B cell (primary cell): Measurements from ENCODE around the gene IRX3. TPM values are rescaled to one million over a fixed set of nuclear protein-coding genes. Genes with fewer than 3 reads are reported as not detected.

Source experiments
- ATAC-seq: fragments of 200-7000 bp; cut with Tn5 transposase; one replicate; pipeline ENCODE4 v1.10.0; 2021; ENCODE audit warnings: low read depth, mild to moderate bottlenecking, moderate number of reproducible peaks, moderate library complexity
- CTCF ChIA-PET: fragments of 350-600 bp; sonication (Branson Sonifier 250); formaldehyde crosslinking; loops from one replicate; lab custom pipeline; 2021; ENCODE audit warnings: antibody characterized with exemption, inconsistent platforms; lab: Charles Lee
- POLR2A ChIA-PET: fragments of 350-600 bp; sonication (Branson Sonifier 250); formaldehyde crosslinking; loops from one replicate; lab custom pipeline; 2021; ENCODE audit warnings: antibody characterized with exemption; lab: Charles Lee
- DNase-seq: peaks from one replicate; pipeline ENCODE4 v3.0.0; 2013
- H2AFZ ChIP-seq: 2 replicates; pipeline ENCODE4 v1.6.1; 2012; ENCODE audit warnings: mild to moderate bottlenecking, low read depth, low read length; ENCODE audit not compliant: insufficient read depth, poor library complexity, severe bottlenecking
- H3K27ac ChIP-seq, 2 donors: 1 replicate in 1 of 2; 2 replicates in 1 of 2; pipeline ENCODE4 v1.5.1; 2012 to 2013; ENCODE audit warnings: low read length in 2 of 2, mild to moderate bottlenecking in 2 of 2, moderate library complexity in 1 of 2
- H3K27me3 ChIP-seq, 4 experiments: fragments of 200-600 bp in 1 of 4; sonication (generic) in 1 of 4; replicated peaks in 1 of 4; 1 replicate in 2 of 4; 2 replicates in 2 of 4; pipeline versions ENCODE4 v1.6.1 to v1.7.0; 2013 to 2016; ENCODE audit warnings: low read length in 3 of 4, mild to moderate bottlenecking in 2 of 4, mixed read lengths in 1 of 4, moderate library complexity in 1 of 4; ENCODE audit not compliant: insufficient read depth in 4 of 4, control insufficient read depth in 3 of 4; ENCODE audit errors: control extremely low read depth in 1 of 4
- H3K36me3 ChIP-seq, 2 experiments: replicated peaks in 1 of 2; 1 replicate in 1 of 2; 2 replicates in 1 of 2; pipeline versions ENCODE4 v1.6.1 to v1.7.1; 2013; ENCODE audit warnings: low read length in 1 of 2; ENCODE audit not compliant: insufficient read depth in 2 of 2, control insufficient read depth in 1 of 2; ENCODE audit errors: control extremely low read depth in 1 of 2, extremely low read depth in 1 of 2
- H3K4me1 ChIP-seq, 2 donors: fragments of 200-600 bp in 1 of 2; sonication (generic) in 1 of 2; 1 replicate in 1 of 2; 2 replicates in 1 of 2; pipeline versions ENCODE4 v1.5.1 to v1.6.1; 2013 to 2017; ENCODE audit warnings: low read length in 2 of 2; ENCODE audit not compliant: control insufficient read depth in 2 of 2, insufficient read depth in 2 of 2
- H3K4me2 ChIP-seq: replicated peaks from 2 replicates; pipeline ENCODE3; 2012; ENCODE audit warnings: mild to moderate bottlenecking, low read depth, low read length; ENCODE audit not compliant: poor library complexity, severe bottlenecking
- H3K4me3 ChIP-seq, 5 experiments: fragments of 200-600 bp in 1 of 5; sonication (generic) in 1 of 5; 1 replicate in 3 of 5; 2 replicates in 2 of 5; pipeline versions ENCODE4 v1.5.1 to v1.7.0; 2011 to 2016; ENCODE audit warnings: low read length in 4 of 5, mild to moderate bottlenecking in 4 of 5, low read depth in 2 of 5, control low read depth in 1 of 5, moderate library complexity in 1 of 5; ENCODE audit not compliant: insufficient read depth in 1 of 5; ENCODE audit errors: control extremely low read depth in 1 of 5, extremely low read depth in 1 of 5
- H3K79me2 ChIP-seq: fragments of 200-600 bp; sonication (generic); one replicate; pipeline ENCODE4 v1.6.0; 2016; ENCODE audit warnings: low read length; ENCODE audit not compliant: control insufficient read depth, insufficient read depth
- H3K9ac ChIP-seq: fragments of 200-600 bp; sonication (generic); 2 replicates; pipeline ENCODE4 v1.6.1; 2017; ENCODE audit warnings: mild to moderate bottlenecking, low read length, moderate library complexity
- H3K9me3 ChIP-seq, 3 donors: one replicate each; pipeline versions ENCODE4 v1.6.1 to v1.7.1; 2013; ENCODE audit warnings: low read length in 2 of 3; ENCODE audit not compliant: control insufficient read depth in 2 of 3, insufficient read depth in 1 of 3; ENCODE audit errors: control extremely low read depth in 1 of 3
- H4K20me1 ChIP-seq: 2 replicates; pipeline ENCODE4 v1.6.0; 2012; ENCODE audit warnings: mild to moderate bottlenecking, low read length; ENCODE audit not compliant: insufficient read depth, control insufficient read depth, poor library complexity, severe bottlenecking
- H3K27ac Mint-ChIP-seq: one replicate; pipeline ENCODE4 v1.8.0; 2021; ENCODE audit warnings: mixed read lengths
- H3K27me3 Mint-ChIP-seq: one replicate; pipeline ENCODE4 v1.8.0; 2021; ENCODE audit warnings: mixed read lengths
- H3K4me1 Mint-ChIP-seq: one replicate; pipeline ENCODE4 v1.8.0; 2021; ENCODE audit warnings: mixed read lengths
- H3K4me3 Mint-ChIP-seq: one replicate; pipeline ENCODE4 v1.8.0; 2021; ENCODE audit warnings: mixed read lengths
- H3K9me3 Mint-ChIP-seq: one replicate; pipeline ENCODE4 v1.8.0; 2022; ENCODE audit warnings: mixed read lengths; ENCODE audit not compliant: insufficient read depth
- EZH2 ChIP-seq: IDR thresholded peaks from 2 replicates; pipeline ENCODE4 v1.6.1; 2012; ENCODE audit warnings: borderline replicate concordance, low read depth, mild to moderate bottlenecking, moderate library complexity, low read length; ENCODE audit not compliant: insufficient read depth, poor library complexity, severe bottlenecking
- WGBS: methylation state at CpG from one replicate; pipeline ENCODE4 v1.1.5; 2013; ENCODE audit warnings: missing lambda C conversion rate; ENCODE audit not compliant: insufficient coverage; 5-methylcytosine and 5-hydroxymethylcytosine counted together
- intact Hi-C: fragments of 100-400 bp; cut with micrococcal nuclease; formaldehyde crosslinking; loops from one replicate; pipeline ENCODE4 v1.10.0; 2022
- polyA plus RNA-seq: library from polyadenylated mRNA; depleted of rRNA; stranded (reverse); fragments of >200 nt; gene quantifications from 2 replicates; pipeline ENCODE4 v1.2.3, GENCODE V29; 2012
- total RNA-seq, 2 donors: library from RNA; stranded (reverse); fragments of 120-200 nt in 1 of 2; gene quantifications; 1 replicate in 1 of 2; 2 replicates in 1 of 2; pipeline versions ENCODE4 v1.2.3 to v1.2.4, GENCODE V29; 2013 to 2022
- TF ChIP-seq, protein P1 (sequence below): fragments of 200-600 bp; IDR thresholded peaks from one replicate; pipeline ENCODE4 v1.8.0; 2022; ENCODE audit warnings: antibody characterized with exemption, mild to moderate bottlenecking

Gene IRX3
- total and polyA plus RNA-seq, 2 donors (not counting 1 experiment from before 2014, with no cell fraction given): not detected

DNA sequence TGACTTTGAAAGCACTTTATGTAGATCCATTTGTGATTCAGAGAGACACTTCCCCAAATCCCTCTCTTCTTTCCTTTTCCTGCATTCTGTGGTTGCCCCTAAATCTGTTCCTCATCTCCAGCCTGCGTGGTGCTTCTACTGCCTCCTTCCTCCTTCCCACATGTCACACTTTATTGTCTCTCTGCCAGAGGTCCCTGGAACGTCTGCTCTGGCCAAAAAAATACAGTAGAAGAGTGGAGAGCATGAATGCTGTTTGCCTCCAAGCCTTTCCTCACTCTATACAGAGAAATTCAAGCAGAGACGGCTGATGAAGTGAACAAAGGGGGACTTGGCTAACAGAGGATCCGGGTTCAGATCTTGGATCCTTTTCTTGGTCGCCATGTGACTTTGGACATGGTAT is 22.8 kb upstream of the IRX3 start:
- intact Hi-C loops: no loop called here
- no CpG with 5 or more reads among the region's 5 CpGs for WGBS
- CTCF ChIA-PET: no interaction called here

GRCh38 chr16:54305080-54305479 is 18.5 kb upstream of the IRX3 start:
- Mint-ChIP-seq H3K4me3 (no peak overlapping the region), H3K9me3 (no peaks in the 10 kb centered on the region), H3K4me1 (no peaks in the 10 kb centered on the region), H3K27ac (no peak overlapping the region), H3K27me3 (peaks cover 13% of the 10 kb centered on the region)
- ChIA-PET CTCF (no interaction called here), POLR2A (no interaction called here)
- ATAC-seq: no peak
- WGBS: 50% methylated on average over 2 of the region's 3 CpGs
- no peak overlapping the region for H3K4me2 ChIP-seq
- no peak for TF ChIP-seq EZH2
- TF ChIP-seq, protein P1, sequence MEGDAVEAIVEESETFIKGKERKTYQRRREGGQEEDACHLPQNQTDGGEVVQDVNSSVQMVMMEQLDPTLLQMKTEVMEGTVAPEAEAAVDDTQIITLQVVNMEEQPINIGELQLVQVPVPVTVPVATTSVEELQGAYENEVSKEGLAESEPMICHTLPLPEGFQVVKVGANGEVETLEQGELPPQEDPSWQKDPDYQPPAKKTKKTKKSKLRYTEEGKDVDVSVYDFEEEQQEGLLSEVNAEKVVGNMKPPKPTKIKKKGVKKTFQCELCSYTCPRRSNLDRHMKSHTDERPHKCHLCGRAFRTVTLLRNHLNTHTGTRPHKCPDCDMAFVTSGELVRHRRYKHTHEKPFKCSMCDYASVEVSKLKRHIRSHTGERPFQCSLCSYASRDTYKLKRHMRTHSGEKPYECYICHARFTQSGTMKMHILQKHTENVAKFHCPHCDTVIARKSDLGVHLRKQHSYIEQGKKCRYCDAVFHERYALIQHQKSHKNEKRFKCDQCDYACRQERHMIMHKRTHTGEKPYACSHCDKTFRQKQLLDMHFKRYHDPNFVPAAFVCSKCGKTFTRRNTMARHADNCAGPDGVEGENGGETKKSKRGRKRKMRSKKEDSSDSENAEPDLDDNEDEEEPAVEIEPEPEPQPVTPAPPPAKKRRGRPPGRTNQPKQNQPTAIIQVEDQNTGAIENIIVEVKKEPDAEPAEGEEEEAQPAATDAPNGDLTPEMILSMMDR: no peak
- no peak overlapping the region for H3K4me3 ChIP-seq
- H3K9ac ChIP-seq: no peak overlapping the region
- H3K36me3 ChIP-seq: no peaks in the 10 kb centered on the region
- H3K27ac ChIP-seq: no peak overlapping the region
- no peaks in the 10 kb centered on the region for H3K4me1 ChIP-seq
- H2AFZ ChIP-seq: no peak overlapping the region
- no peaks in the 10 kb centered on the region for H3K79me2 ChIP-seq
- DNase-seq: no peak
- H3K9me3 ChIP-seq: no peaks in the 10 kb centered on the region
- intact Hi-C loops: no loop called here
- peaks cover 0 to 6% (median 0%) of the 10 kb centered on the region in 4 experiments for H3K27me3 ChIP-seq
- H4K20me1 ChIP-seq: no peaks in the 10 kb centered on the region

More for the DNA sequence above, 22.8 kb upstream of the IRX3 start:
- ATAC-seq (no peak), DNase-seq (no peak)
- Histone ChIP-seq H3K9ac (no peak overlapping the region), H3K27me3 (no peaks in the 10 kb centered on the region), H3K36me3 (no peaks in the 10 kb centered on the region), H4K20me1 (no peaks in the 10 kb centered on the region), H3K27ac (no peak overlapping the region), H3K4me2 (no peak overlapping the region), H3K79me2 (no peaks in the 10 kb centered on the region), H3K4me1 (no peaks in the 10 kb centered on the region), H3K9me3 (no peaks in the 10 kb centered on the region), H2AFZ (no peak overlapping the region), H3K4me3 (no peak overlapping the region)
- POLR2A ChIA-PET: no interaction called here
- Mint-ChIP-seq H3K27ac (no peak overlapping the region), H3K4me3 (no peak overlapping the region), H3K27me3 (peaks cover 8% of the 10 kb centered on the region), H3K9me3 (no peaks in the 10 kb centered on the region), H3K4me1 (no peaks in the 10 kb centered on the region)
- TF ChIP-seq, protein P1: no peak
- no peak for TF ChIP-seq EZH2
